ENCODE measurements around the gene TLE6.

Gene TLE6

DNA sequence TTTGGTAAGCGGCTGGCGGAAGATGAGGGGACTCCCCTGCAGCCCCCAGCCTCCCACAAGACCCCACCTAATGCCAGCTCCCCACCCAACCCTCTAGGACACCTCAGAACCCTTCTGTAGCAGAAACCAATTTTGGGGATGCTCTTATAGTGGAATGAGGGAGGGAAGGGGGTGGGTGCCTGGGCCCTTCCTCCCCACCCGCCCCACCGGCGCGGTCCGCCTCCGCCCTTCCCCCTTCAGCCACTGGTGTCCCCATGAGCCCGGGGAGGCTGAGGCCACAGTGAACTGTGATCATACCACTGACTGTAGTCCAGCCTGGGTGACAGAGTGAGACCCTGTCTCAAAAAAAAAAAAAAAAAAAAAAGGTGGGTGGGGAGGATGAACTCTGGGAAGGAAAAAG is 16.2 kb downstream of the TLE6 start:
- H2BK120ac ChIP-seq (ENCODE audit: low read depth, low read length): no peak overlapping the region
- H4K91ac ChIP-seq (ENCODE audit: low read length): no peak overlapping the region
- WGBS: 79% methylated on average over 9 of the region's 9 CpGs
- no peak overlapping the region for H3K4me2 ChIP-seq (ENCODE audit: low read length, poor library complexity, severe bottlenecking)
- H3K9ac ChIP-seq (ENCODE audit: low read length): no peak overlapping the region
- H3K36me3 ChIP-seq (ENCODE audit: control insufficient read depth in 1 of 2, insufficient read depth in 2 of 2, low read depth in 1 of 2, low read length in 2 of 2): no peaks in the 10 kb centered on the region
- H3K4me1 ChIP-seq (ENCODE audit: control insufficient read depth, insufficient read depth, low read depth, low read length): no peaks in the 10 kb centered on the region
- no peak for DNase-seq
- H2AK5ac ChIP-seq (ENCODE audit: low read length, severe bottlenecking): no peak overlapping the region
- H3K27me3 ChIP-seq (ENCODE audit: control insufficient read depth in 1 of 2, insufficient read depth in 1 of 2, low read length in 2 of 2): peaks cover 14 to 20% of the 10 kb centered on the region in 2 experiments
- H3K27ac ChIP-seq (ENCODE audit: low read length, poor library complexity, severe bottlenecking): no peak overlapping the region
- H3K23ac ChIP-seq (ENCODE audit: low read length in 2 of 2): no peak overlapping the region
- no peak overlapping the region for H3K14ac ChIP-seq (ENCODE audit: low read length in 2 of 2)
- no peaks in the 10 kb centered on the region for H3K79me1 ChIP-seq (replicated peaks; ENCODE audit: low read length, poor library complexity, severe bottlenecking)
- H2BK5ac ChIP-seq (ENCODE audit: low read depth, low read length, poor library complexity, severe bottlenecking): no peak overlapping the region
- no peak overlapping the region for H3K4me3 ChIP-seq (ENCODE audit: insufficient read depth in 1 of 2, low read depth in 1 of 2, low read length in 2 of 2)
- H2BK12ac ChIP-seq (ENCODE audit: low read length in 2 of 2): no peak overlapping the region
- H3K4ac ChIP-seq (ENCODE audit: low read depth in 1 of 2, low read length in 2 of 2): no peak overlapping the region
- H3K9me3 ChIP-seq (ENCODE audit: control insufficient read depth, low read length): no peaks in the 10 kb centered on the region
- no peak overlapping the region for H4K8ac ChIP-seq (ENCODE audit: low read length)
- H2AFZ ChIP-seq (ENCODE audit: low read depth, low read length): no peak overlapping the region
- H3K18ac ChIP-seq (ENCODE audit: low read depth in 1 of 2, low read length in 2 of 2): no peak overlapping the region
- no peak overlapping the region for H2BK15ac ChIP-seq (ENCODE audit: low read depth, poor library complexity, severe bottlenecking)

DNA sequence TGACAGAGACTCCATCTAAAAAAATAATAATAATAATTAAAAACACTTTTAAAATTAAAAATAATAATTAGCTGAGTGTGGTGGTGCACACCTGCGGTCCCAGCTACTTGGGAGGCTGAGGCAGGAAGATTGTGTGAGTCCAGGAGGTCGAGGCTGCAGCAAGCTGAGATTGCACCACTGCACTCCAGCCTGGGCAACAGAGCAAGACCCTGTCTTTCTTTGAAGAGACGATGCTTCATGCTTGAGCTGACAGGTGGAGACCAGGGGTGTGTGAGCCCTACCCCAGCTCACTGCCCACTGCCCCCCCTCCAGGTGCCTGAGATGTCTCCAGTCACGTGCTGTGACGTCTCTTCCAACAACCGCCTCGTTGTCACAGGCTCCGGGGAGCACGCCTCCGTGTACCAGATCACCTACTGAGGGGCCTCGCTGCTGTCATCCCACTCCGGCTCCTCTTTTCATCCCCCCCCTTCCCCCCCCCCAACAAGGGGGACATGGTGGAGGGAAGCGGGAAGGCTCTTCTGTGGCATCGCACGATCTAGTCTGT is 17.3 kb downstream of the TLE6 start:
- Histone ChIP-seq H4K91ac (ENCODE audit: low read length) (no peak overlapping the region), H2BK120ac (ENCODE audit: low read depth, low read length) (no peak overlapping the region), H3K18ac (ENCODE audit: low read depth in 1 of 2, low read length in 2 of 2) (no peak overlapping the region)

DNA sequence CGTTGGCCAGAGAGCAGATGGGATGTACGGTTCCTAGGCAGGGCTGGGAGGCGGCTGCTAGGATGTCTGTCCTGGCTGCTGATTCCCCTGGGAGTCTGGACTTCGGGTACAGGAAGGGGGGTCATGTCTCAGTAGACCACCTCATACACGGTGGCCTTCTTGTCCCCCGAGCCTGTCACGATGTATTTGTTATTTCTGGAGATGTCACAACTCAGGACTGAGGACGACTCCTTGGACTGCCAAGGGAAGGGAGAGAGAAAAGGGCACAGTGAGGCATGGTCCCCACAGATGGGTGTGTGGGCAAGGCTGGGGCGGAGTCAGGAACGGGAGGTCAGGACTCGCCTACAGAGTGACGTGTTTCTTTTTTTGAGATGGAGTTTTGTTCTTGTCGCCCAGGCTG is 20.4 kb downstream of the TLE6 start:
- Histone ChIP-seq H3K9ac (ENCODE audit: low read length) (no peak overlapping the region), H3K18ac (ENCODE audit: low read depth in 1 of 2, low read length in 2 of 2) (no peak overlapping the region), H3K14ac (ENCODE audit: low read length in 2 of 2) (no peak overlapping the region), H4K91ac (ENCODE audit: low read length) (no peak overlapping the region), H3K4ac (ENCODE audit: low read depth in 1 of 2, low read length in 2 of 2) (no peak overlapping the region), H3K27ac (ENCODE audit: low read length, poor library complexity, severe bottlenecking) (no peak overlapping the region), H2BK12ac (ENCODE audit: low read length in 2 of 2) (no peak overlapping the region), H3K36me3 (ENCODE audit: control insufficient read depth in 1 of 2, insufficient read depth in 2 of 2, low read depth in 1 of 2, low read length in 2 of 2) (no peaks in the 10 kb centered on the region), H3K79me1 (replicated peaks; ENCODE audit: low read length, poor library complexity, severe bottlenecking) (no peaks in the 10 kb centered on the region), H4K8ac (ENCODE audit: low read length) (no peak overlapping the region), H3K4me1 (ENCODE audit: control insufficient read depth, insufficient read depth, low read depth, low read length) (no peaks in the 10 kb centered on the region), H2AK5ac (ENCODE audit: low read length, severe bottlenecking) (no peak overlapping the region), H2BK120ac (ENCODE audit: low read depth, low read length) (no peak overlapping the region), H2AFZ (ENCODE audit: low read depth, low read length) (no peak overlapping the region), H3K27me3 (ENCODE audit: control insufficient read depth in 1 of 2, insufficient read depth in 1 of 2, low read length in 2 of 2) (peaks cover 8% of the 10 kb centered on the region in 2 experiments), H3K4me2 (ENCODE audit: low read length, poor library complexity, severe bottlenecking) (no peak overlapping the region), H3K4me3 (ENCODE audit: insufficient read depth in 1 of 2, low read depth in 1 of 2, low read length in 2 of 2) (no peak overlapping the region), H2BK5ac (ENCODE audit: low read depth, low read length, poor library complexity, severe bottlenecking) (no peak overlapping the region), H3K9me3 (ENCODE audit: control insufficient read depth, low read length) (no peaks in the 10 kb centered on the region), H2BK15ac (ENCODE audit: low read depth, poor library complexity, severe bottlenecking) (no peak overlapping the region), H3K23ac (ENCODE audit: low read length in 2 of 2) (no peak overlapping the region)
- 86% methylated on average over 12 of the region's 13 CpGs for WGBS
- DNase-seq: no peak

More for the DNA sequence above, 17.3 kb downstream of the TLE6 start:
- H3K14ac ChIP-seq (ENCODE audit: low read length in 2 of 2): no peak overlapping the region
- no peak overlapping the region for H4K8ac ChIP-seq (ENCODE audit: low read length)
- H2AK5ac ChIP-seq (ENCODE audit: low read length, severe bottlenecking): no peak overlapping the region
- H2BK5ac ChIP-seq (ENCODE audit: low read depth, low read length, poor library complexity, severe bottlenecking): no peak overlapping the region
- H2BK15ac ChIP-seq (ENCODE audit: low read depth, poor library complexity, severe bottlenecking): no peak overlapping the region
- no peaks in the 10 kb centered on the region for H3K36me3 ChIP-seq (ENCODE audit: control insufficient read depth in 1 of 2, insufficient read depth in 2 of 2, low read depth in 1 of 2, low read length in 2 of 2)
- H3K23ac ChIP-seq (ENCODE audit: low read length in 2 of 2): no peak overlapping the region
- DNase-seq: no peak
- H3K9me3 ChIP-seq (ENCODE audit: control insufficient read depth, low read length): no peaks in the 10 kb centered on the region
- H3K4me3 ChIP-seq (ENCODE audit: insufficient read depth in 1 of 2, low read depth in 1 of 2, low read length in 2 of 2): no peak overlapping the region
- H3K27ac ChIP-seq (ENCODE audit: low read length, poor library complexity, severe bottlenecking): no peak overlapping the region
- no peak overlapping the region for H3K4me2 ChIP-seq (ENCODE audit: low read length, poor library complexity, severe bottlenecking)
- H3K9ac ChIP-seq (ENCODE audit: low read length): no peak overlapping the region
- H3K79me1 ChIP-seq (replicated peaks; ENCODE audit: low read length, poor library complexity, severe bottlenecking): no peaks in the 10 kb centered on the region
- no peaks in the 10 kb centered on the region for H3K4me1 ChIP-seq (ENCODE audit: control insufficient read depth, insufficient read depth, low read depth, low read length)
- 91% methylated on average over 6 of the region's 15 CpGs for WGBS
- no peak overlapping the region for H2AFZ ChIP-seq (ENCODE audit: low read depth, low read length)
- no peak overlapping the region for H2BK12ac ChIP-seq (ENCODE audit: low read length in 2 of 2)
- no peak overlapping the region for H3K4ac ChIP-seq (ENCODE audit: low read depth in 1 of 2, low read length in 2 of 2)
- H3K27me3 ChIP-seq (ENCODE audit: control insufficient read depth in 1 of 2, insufficient read depth in 1 of 2, low read length in 2 of 2): peaks cover 8 to 9% of the 10 kb centered on the region in 2 experiments

DNA sequence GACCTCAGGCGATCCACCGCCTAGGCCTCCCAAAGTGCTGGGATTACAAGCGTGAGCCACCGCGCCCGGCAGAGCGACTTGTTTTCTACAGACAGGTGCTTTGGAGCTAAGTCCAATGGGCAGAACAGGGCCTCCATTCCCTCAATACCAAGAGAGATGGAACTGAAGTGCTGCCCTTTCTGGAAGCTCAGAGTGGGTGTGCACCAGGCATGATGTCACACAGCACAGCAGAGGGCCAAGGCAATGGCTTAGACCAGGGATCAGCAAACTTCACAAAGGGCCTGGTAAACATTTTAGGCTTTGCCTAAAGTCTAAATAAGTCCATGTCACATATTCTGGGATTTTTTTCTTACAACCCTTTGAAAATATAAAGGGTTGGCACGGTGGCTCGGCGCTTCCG is 21.3 kb downstream of the TLE6 start:
- no peak overlapping the region for H3K4me2 ChIP-seq (ENCODE audit: low read length, poor library complexity, severe bottlenecking)
- H4K91ac ChIP-seq (ENCODE audit: low read length): no peak overlapping the region
- no peak overlapping the region for H3K18ac ChIP-seq (ENCODE audit: low read depth in 1 of 2, low read length in 2 of 2)
- no peak overlapping the region for H3K4ac ChIP-seq (ENCODE audit: low read depth in 1 of 2, low read length in 2 of 2)
- H2BK15ac ChIP-seq (ENCODE audit: low read depth, poor library complexity, severe bottlenecking): no peak overlapping the region
- H3K14ac ChIP-seq (ENCODE audit: low read length in 2 of 2): no peak overlapping the region
- no peak overlapping the region for H3K23ac ChIP-seq (ENCODE audit: low read length in 2 of 2)
- H3K4me1 ChIP-seq (ENCODE audit: control insufficient read depth, insufficient read depth, low read depth, low read length): no peaks in the 10 kb centered on the region
- no peaks in the 10 kb centered on the region for H3K9me3 ChIP-seq (ENCODE audit: control insufficient read depth, low read length)
- H2AFZ ChIP-seq (ENCODE audit: low read depth, low read length): no peak overlapping the region
- no peak overlapping the region for H2AK5ac ChIP-seq (ENCODE audit: low read length, severe bottlenecking)
- H2BK120ac ChIP-seq (ENCODE audit: low read depth, low read length): no peak overlapping the region
- H2BK5ac ChIP-seq (ENCODE audit: low read depth, low read length, poor library complexity, severe bottlenecking): no peak overlapping the region
- H2BK12ac ChIP-seq (ENCODE audit: low read length in 2 of 2): no peak overlapping the region
- no peak overlapping the region for H3K4me3 ChIP-seq (ENCODE audit: insufficient read depth in 1 of 2, low read depth in 1 of 2, low read length in 2 of 2)
- peaks cover 8% of the 10 kb centered on the region in 2 experiments for H3K27me3 ChIP-seq (ENCODE audit: control insufficient read depth in 1 of 2, insufficient read depth in 1 of 2, low read length in 2 of 2)
- 96% methylated on average over 11 of the region's 11 CpGs for WGBS
- DNase-seq: no peak
- no peak overlapping the region for H3K27ac ChIP-seq (ENCODE audit: low read length, poor library complexity, severe bottlenecking)
- no peaks in the 10 kb centered on the region for H3K79me1 ChIP-seq (replicated peaks; ENCODE audit: low read length, poor library complexity, severe bottlenecking)
- H3K36me3 ChIP-seq (ENCODE audit: control insufficient read depth in 1 of 2, insufficient read depth in 2 of 2, low read depth in 1 of 2, low read length in 2 of 2): no peaks in the 10 kb centered on the region
- H3K9ac ChIP-seq (ENCODE audit: low read length): no peak overlapping the region
- H4K8ac ChIP-seq (ENCODE audit: low read length): no peak overlapping the region
